GM10266 (cell line): ENCODE data around the gene CTSE.

Source experiments
- DNase-seq: peaks from one replicate; pipeline ENCODE4 v3.0.0; 2012; ENCODE audit errors: extremely low spot score
- TF ChIP-seq, protein P1 (sequence below): IDR thresholded peaks from 2 replicates; pipeline ENCODE4 v1.5.1; 2012; ENCODE audit warnings: mild to moderate bottlenecking, low read depth; ENCODE audit not compliant: control insufficient read depth, insufficient read depth; ENCODE audit errors: missing control alignments

CTSE gene

DNA sequence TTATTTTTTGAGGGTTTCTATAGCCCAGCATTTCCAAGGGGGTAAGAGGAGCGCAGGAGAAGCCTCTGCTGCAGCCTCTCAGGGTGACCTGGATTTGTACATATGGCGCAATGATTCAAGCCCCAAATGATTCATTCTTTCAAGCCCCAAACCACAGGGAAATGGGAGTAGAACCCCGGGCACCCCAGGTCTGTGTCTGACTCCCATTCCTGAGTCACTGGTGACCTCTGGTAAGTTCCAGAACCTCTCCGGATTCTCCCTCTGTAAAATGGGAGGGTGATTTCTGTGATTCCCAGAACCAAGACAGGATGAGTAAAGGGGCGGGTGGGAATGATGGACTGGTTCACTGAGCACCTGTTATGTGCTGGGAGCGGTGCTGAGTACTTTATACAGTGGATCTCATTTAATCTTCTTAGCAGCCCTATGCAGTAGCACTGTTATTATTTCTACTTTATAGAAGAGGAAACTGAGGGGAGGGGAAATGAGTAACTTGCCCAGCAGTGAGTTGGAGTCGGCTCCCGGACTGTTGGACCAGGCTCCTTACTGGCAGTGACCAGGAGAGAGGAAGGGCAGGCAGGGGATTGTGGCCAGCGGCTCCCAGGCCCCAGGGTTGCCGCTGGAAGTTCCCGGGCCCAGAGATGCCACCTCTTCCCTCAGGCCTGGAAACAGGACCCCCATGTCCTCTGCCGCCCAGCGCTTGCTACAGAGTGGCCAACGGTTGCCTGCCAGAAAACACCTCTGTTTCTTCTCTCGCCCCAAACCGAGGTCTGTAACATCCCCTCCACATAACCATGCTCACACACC is 60.1 kb downstream of the CTSE start:
- DNase-seq, result no peak

DNA sequence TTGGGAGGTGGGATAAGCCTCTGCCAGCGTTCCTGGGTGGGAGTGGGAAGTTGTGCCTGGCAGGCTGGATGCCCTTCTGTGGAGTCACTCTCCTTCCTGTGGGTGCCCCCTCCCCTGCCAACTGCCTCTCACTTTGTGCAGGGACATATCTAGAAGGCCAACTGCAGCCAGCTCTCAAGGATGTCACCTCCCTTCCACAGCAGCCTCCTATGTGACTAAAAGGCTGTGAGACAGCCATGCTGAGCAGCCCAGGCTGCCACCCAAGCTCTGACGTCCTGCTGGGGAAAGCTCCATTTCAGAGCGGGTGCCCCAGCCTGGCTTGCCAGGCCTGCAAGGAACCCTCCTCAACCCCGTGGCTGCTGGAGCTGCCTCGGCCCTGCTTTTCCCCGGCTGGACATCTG is 60.9 kb downstream of the CTSE start:
- TF ChIP-seq, protein P1, sequence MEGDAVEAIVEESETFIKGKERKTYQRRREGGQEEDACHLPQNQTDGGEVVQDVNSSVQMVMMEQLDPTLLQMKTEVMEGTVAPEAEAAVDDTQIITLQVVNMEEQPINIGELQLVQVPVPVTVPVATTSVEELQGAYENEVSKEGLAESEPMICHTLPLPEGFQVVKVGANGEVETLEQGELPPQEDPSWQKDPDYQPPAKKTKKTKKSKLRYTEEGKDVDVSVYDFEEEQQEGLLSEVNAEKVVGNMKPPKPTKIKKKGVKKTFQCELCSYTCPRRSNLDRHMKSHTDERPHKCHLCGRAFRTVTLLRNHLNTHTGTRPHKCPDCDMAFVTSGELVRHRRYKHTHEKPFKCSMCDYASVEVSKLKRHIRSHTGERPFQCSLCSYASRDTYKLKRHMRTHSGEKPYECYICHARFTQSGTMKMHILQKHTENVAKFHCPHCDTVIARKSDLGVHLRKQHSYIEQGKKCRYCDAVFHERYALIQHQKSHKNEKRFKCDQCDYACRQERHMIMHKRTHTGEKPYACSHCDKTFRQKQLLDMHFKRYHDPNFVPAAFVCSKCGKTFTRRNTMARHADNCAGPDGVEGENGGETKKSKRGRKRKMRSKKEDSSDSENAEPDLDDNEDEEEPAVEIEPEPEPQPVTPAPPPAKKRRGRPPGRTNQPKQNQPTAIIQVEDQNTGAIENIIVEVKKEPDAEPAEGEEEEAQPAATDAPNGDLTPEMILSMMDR, result no peak
- DNase-seq, result no peak

More for the DNA sequence above, 60.1 kb downstream of the CTSE start:
- TF ChIP-seq, protein P1, result no peak

DNA sequence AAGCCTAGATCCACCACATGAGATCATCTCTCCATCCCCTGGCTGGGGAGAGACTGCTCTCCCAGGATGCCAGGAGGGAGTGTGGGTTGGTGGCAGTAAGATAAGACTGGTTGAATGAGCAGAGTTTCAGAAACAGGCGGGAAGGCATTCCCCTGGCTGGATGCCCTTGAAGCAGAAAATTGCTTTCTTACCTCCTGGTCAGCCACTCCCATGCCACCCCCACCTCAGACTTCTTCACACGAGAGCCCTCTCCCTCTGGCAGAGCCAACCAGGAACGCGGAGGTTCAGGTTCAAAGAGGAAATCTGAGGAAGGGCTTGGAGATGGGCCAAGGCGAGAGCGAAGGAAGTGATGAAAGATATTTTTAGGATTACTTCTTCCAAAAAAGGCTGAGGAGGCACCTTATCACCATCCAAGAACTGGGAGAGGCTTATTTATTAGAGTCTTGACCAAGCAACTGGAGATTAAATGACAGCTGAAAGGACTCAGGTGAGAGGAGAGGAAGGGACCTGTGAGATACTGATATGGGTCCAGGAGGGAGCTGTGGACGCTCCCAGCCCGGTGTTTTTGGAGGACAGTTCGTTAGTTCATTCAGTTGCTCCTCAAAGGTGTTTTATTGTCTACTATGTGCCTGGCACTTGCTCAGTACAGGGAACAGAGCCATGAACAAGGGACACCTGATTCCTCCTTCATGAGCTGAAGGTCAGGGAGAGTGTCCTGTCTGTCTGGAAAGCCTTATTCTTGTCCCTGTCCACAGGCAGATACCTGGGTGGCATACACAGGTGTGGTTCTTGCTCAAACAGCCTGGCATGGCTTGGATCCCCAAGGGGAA is 61.5 kb downstream of the CTSE start:
- DNase-seq, result no peak
- TF ChIP-seq, protein P1, result no peak

DNA sequence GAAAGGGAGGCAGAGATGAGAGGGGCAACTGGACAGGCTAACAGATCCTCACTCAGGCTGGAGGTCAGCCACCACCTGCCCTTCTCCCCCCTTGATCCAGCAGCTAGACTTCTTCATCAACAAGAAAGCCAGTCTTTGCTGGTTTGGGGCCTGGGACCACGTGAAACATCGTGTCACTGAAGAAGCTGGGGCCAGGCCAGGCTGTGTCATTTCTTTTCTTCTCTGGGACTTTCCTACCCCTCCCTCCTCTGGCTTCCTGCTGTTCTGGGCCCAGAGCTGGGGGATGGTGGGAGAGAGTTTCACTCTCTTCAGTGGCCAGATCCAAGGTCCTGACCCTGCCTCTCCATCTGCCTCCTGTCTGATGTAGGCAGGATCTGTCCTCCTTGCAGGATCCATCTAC is 62.3 kb downstream of the CTSE start:
- TF ChIP-seq, protein P1, result no peak
- peak; percentile 61 for DNase-seq

DNA sequence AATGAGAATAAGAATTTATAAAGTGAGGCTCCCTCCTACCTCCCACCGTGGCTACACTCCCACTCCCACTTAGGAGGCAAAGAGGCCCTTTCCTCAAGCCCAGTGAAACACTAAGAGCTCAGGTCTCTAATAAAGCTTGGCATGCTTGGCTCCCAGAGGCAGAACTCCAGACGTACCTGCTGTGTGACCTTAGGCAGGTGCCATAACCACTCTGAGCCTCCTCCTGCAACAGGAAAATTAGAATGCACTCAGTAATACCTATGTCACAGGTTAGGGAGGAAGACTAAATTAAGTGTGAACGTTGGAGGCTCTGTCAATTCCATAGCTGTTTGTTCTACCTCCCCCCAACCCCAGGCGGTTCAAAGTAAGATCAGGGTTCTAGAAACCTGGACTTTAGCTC is 63.9 kb downstream of the CTSE start:
- TF ChIP-seq, protein P1, result no peak
- DNase-seq, result no peak
